GM21576 (cell line): Measurements from ENCODE around the gene CREB3L1.
"Not testable (repeated sequence)": the region's sequence is repeated elsewhere in the genome, so short reads cannot be mapped to it uniquely, and the experiment has no call there.

Experiments used
- ATAC-seq: cut with Tn5 transposase; IDR thresholded peaks from one replicate; pipeline ENCODE4 v1.9.1; 2021; ENCODE audit warnings: mild to moderate bottlenecking, moderate library complexity; ENCODE audit not compliant: unreplicated experiment

Gene CREB3L1

GRCh38 chr11:46295312-46296058 lies 18.0 kb downstream of the CREB3L1 start:
- no peak for ATAC-seq

DNA sequence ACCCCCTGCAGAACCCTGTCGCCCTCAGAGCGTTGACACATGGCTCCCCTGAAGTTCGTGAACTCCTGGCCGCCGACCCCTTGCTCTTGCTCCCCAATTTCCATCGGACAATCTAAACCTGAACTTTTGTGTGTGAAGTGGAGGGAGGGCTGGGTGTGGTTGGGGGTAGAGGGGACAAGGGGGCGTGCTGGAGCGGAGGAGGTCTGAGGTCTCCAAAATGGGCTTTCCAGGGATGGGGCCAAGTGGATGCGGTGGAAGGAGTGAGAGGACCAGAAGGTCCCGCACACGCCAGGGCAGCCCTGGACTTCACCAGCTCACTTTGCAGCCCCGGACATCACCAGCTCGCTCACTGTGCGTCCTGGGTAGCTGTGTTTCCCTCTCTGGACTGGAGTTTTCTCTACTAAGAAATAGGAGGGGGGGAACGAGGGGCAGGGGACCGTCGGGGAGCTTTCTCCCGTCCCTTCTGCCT lies 18.6 kb downstream of the CREB3L1 start:
- no peak for ATAC-seq

GRCh38 chr11:46296528-46297448 lies 19.3 kb downstream of the CREB3L1 start:
- no peak for ATAC-seq

GRCh38 chr11:46298699-46299433 lies 21.4 kb downstream of the CREB3L1 start:
- no peak for ATAC-seq

DNA sequence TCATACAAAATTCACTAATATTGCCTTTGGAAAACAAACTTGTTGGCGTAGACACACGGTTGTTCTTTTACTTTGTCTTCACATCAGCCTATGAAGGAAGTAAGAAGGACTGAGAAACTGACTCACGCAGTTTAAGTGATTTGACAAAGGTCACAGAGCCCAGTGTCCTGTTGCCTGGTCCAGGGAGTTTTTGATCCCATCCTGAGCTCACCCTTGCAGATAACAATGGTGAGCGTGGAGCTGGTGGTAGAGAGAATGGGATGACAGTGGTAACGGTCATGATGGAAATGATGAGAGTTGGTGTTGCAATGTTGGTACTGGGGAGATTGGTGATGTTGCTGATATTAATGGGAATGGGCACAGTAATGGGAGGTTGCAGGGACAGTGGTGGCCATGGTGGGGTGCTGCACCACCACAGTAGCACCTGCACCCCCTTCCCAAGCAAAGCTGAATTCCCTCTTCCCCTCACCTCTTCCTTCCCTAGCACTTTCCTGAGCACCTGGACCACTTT lies 22.0 kb downstream of the CREB3L1 start:
- ATAC-seq = no peak

DNA sequence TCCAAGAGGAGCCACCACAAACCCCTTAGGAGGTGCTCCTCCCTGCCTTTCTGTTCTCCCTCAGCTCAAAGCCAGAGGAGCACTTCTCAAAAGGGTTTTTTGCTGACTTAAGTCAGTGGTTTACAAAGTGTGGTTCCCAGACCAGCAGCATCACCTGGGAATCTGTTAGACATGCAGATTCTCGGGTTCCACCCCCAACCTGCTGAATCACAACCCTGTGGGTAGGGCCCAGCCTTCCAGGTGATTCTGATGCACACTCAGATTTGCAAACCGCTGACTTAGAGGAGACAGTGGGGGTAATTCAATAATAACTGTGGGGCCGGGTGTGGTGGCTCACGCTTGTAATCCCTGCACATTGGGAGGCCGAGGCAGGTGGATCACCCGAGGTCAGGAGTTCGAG lies 22.8 kb downstream of the CREB3L1 start:
- ATAC-seq = no peak

- ATAC-seq = peak; percentile 95
Observed at GRCh38 chr11:46302866-46303265, 25.4 kb downstream of the CREB3L1 start.

GRCh38 chr11:46304036-46304435 lies 26.6 kb downstream of the CREB3L1 start:
- not testable (repeated sequence) for ATAC-seq

- ATAC-seq = no peak
Observed at GRCh38 chr11:46304605-46305179, 27.2 kb downstream of the CREB3L1 start.

DNA sequence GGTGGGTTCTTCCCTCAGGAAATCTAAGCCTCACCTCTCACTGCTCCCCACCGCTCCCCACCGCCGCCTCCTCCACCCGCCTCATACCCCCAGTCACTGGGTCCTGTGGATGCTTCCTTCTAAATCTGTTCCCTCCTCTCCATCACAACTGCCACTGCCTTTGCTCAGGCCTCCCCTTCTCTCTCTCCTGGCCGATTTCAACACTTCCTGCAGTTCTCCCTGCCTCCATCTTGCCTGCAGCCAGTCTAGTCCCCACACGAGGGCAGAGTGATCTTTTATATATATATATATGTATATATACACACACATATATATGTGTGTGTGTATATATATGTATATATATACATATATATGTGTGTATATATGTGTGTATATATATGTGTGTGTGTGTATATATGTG lies 27.8 kb downstream of the CREB3L1 start:
- no peak for ATAC-seq

- ATAC-seq = no peak
Observed at GRCh38 chr11:46306296-46306853, 28.9 kb downstream of the CREB3L1 start.

DNA sequence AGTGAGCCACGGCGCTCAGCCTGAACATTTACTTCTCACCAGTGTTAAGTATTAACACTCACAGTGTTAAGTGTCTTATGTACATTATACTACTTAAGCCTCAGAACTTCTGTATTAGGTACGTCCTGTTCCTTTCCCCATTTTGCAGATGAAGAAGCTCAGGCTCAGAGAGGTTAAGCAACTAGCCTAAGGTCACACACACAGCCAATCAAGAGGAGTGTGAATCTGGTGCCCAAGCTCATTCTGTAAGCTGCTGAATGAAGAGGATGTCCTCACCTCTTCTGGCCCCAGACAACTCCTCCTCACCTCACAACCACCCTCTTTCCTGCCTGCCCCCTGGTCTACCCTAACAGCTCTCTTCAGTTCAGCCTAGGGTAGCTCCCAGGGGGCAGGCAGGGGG lies 29.9 kb downstream of the CREB3L1 start:
- ATAC-seq = no peak

GRCh38 chr11:46307785-46308341 lies 30.4 kb downstream of the CREB3L1 start:
- ATAC-seq = no peak

- peak; percentile 47 for ATAC-seq
Observed at GRCh38 chr11:46308631-46309419, 31.4 kb downstream of the CREB3L1 start.

GRCh38 chr11:46309814-46310259 lies 32.4 kb downstream of the CREB3L1 start:
- peak; percentile 66 for ATAC-seq

- no peak for ATAC-seq
Observed at GRCh38 chr11:46315033-46315738, 37.7 kb downstream of the CREB3L1 start.

GRCh38 chr11:46315783-46316563 lies 38.5 kb downstream of the CREB3L1 start:
- ATAC-seq = no peak

DNA sequence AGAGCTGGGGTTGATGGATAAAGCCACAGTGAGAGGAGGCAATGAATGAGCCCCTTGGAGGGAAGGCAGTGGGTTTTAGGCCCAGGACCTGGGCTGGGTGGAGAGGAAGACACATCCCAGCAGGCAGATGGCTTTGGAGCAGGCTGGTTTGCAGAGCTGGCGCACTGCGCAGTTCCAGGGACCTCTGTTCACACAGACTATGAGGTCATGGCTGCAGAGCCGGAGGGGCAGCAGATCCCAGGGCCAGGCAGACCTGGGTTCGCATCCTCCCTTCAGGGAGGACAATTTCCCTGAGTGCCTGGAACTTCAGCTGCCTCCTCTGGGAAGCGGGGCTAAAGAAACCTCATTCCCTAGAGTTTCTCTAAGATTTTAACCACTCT lies 41.6 kb downstream of the CREB3L1 start:
- no peak for ATAC-seq
